ENCODE measurements around the gene KCNA2.

DNA sequence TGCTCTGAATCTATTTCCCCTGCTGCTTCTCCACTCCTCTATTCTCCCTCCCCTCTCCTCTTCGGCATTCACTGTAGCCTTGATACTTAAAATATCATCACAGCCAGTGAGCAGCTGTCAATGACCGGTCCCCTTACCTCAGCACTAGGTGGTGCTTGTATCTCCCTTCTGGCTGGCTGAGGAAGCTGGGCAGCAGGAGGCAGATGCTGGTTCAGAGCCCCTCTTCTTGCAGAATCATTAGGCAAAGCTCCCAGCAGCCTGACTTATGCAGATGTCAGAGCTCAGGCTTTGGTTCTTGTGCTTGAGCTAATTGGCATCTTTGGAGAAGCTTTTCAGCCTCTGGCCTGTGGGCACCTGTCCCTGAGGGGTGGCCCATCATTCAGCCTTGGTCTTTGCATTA is 31.9 kb upstream of the KCNA2 start:
- TF ChIP-seq POLR2A (IDR thresholded peaks at IDR 0.05), result no peak
- TF ChIP-seq, protein P1, sequence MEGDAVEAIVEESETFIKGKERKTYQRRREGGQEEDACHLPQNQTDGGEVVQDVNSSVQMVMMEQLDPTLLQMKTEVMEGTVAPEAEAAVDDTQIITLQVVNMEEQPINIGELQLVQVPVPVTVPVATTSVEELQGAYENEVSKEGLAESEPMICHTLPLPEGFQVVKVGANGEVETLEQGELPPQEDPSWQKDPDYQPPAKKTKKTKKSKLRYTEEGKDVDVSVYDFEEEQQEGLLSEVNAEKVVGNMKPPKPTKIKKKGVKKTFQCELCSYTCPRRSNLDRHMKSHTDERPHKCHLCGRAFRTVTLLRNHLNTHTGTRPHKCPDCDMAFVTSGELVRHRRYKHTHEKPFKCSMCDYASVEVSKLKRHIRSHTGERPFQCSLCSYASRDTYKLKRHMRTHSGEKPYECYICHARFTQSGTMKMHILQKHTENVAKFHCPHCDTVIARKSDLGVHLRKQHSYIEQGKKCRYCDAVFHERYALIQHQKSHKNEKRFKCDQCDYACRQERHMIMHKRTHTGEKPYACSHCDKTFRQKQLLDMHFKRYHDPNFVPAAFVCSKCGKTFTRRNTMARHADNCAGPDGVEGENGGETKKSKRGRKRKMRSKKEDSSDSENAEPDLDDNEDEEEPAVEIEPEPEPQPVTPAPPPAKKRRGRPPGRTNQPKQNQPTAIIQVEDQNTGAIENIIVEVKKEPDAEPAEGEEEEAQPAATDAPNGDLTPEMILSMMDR (IDR thresholded peaks at IDR 0.05), result no peak

All from esophagus squamous epithelium (tissue), 4 donors.